G401.6 (cell line): ENCODE results near the gene AIG1.
A peak's percentile ranks its signal among the peaks of the same experiment; 100 is the strongest.
"Not testable (repeated sequence)": the region's sequence is repeated elsewhere in the genome, so short reads cannot be mapped to it uniquely, and the experiment has no call there.

ENCODE experiments used
- FAIRE-seq: peaks from 2 replicates; lab custom pipeline; 2012; peaks lifted over from hg19 to GRCh38; lab: Jason Lieb, UNC

The AIG1 gene

GRCh38 chr6:143060806-143061596 lies at the start of gene AIG1:
AIG1 (plus strand) TSS chr6:143060889; CDS start chr6:143060926, 37 bp downstream.
- no peak for FAIRE-seq

GRCh38 chr6:143014764-143015163 lies 45.9 kb upstream of the AIG1 start:
- no peak for FAIRE-seq

GRCh38 chr6:143015300-143015706 lies 45.4 kb upstream of the AIG1 start:
- FAIRE-seq, result no peak

- no peak for FAIRE-seq
Measured at GRCh38 chr6:143018955-143019354, 41.7 kb upstream of the AIG1 start.

- FAIRE-seq, result not testable (repeated sequence)
Measured at GRCh38 chr6:143020862-143021261, 39.8 kb upstream of the AIG1 start.

- no peak for FAIRE-seq
Measured at GRCh38 chr6:143021543-143021942, 39.1 kb upstream of the AIG1 start.

GRCh38 chr6:143022587-143022986 lies 38.1 kb upstream of the AIG1 start:
- FAIRE-seq, result no peak

GRCh38 chr6:143023695-143024094 lies 37.0 kb upstream of the AIG1 start:
- no peak for FAIRE-seq

GRCh38 chr6:143024977-143025376 lies 35.7 kb upstream of the AIG1 start:
- no peak for FAIRE-seq

- peak; percentile 84 for FAIRE-seq
Measured at GRCh38 chr6:143026696-143027449, 33.8 kb upstream of the AIG1 start.

- no peak for FAIRE-seq
Measured at GRCh38 chr6:143034689-143035334, 25.9 kb upstream of the AIG1 start.

GRCh38 chr6:143037470-143037869 lies 23.2 kb upstream of the AIG1 start:
- FAIRE-seq, result no peak

- FAIRE-seq, result no peak
Measured at GRCh38 chr6:143038833-143039232, 21.9 kb upstream of the AIG1 start.

GRCh38 chr6:143039548-143039947 lies 21.1 kb upstream of the AIG1 start:
- FAIRE-seq, result no peak

- no peak for FAIRE-seq
Measured at GRCh38 chr6:143040018-143040417, 20.7 kb upstream of the AIG1 start.

GRCh38 chr6:143044345-143044744 lies 16.3 kb upstream of the AIG1 start:
- FAIRE-seq, result not testable (repeated sequence)

GRCh38 chr6:143049611-143050010 lies 11.1 kb upstream of the AIG1 start:
- no peak for FAIRE-seq

- no peak for FAIRE-seq
Measured at GRCh38 chr6:143050509-143050908, 10.2 kb upstream of the AIG1 start.

GRCh38 chr6:143052282-143052681 lies 8.4 kb upstream of the AIG1 start:
- no peak for FAIRE-seq

- FAIRE-seq, result no peak
Measured at GRCh38 chr6:143053856-143054255, 6.8 kb upstream of the AIG1 start.

GRCh38 chr6:143054329-143054728 lies 6.4 kb upstream of the AIG1 start:
- no peak for FAIRE-seq

GRCh38 chr6:143055213-143055612 lies 5.5 kb upstream of the AIG1 start:
- no peak for FAIRE-seq

GRCh38 chr6:143055891-143056290 lies 4.8 kb upstream of the AIG1 start:
- no peak for FAIRE-seq
